HCT116 (cell line): ENCODE measurements around the gene MRM3.

ENCODE experiments used
- CBX3 ChIP-seq: IDR thresholded peaks from 2 replicates; pipeline ENCODE4 v1.6.1; 2012; ENCODE audit warnings: low read depth
- CEBPB ChIP-seq: IDR thresholded peaks from 2 replicates; pipeline ENCODE4 v1.6.1; 2012; ENCODE audit warnings: low read depth
- CTCF ChIP-seq, 3 experiments: fragments of 200-600 bp in 1 of 3; sonication (generic) in 1 of 3; IDR thresholded peaks in 2 of 3; conservative IDR thresholded peaks in 1 of 3; 2 replicates each; pipeline ENCODE4 v1.5.1; 2012 to 2017; ENCODE audit warnings: low read depth in 2 of 3, low read length in 2 of 3, antibody characterized with exemption in 1 of 3, borderline replicate concordance in 1 of 3, control low read depth in 1 of 3, mild to moderate bottlenecking in 1 of 3, mixed read lengths in 1 of 3, mixed run types in 1 of 3, moderate library complexity in 1 of 3; ENCODE audit not compliant: insufficient read depth in 1 of 3
- EZH2 ChIP-seq: fragments of 200-600 bp; sonication (generic); IDR thresholded peaks from 2 replicates; pipeline ENCODE4 v1.6.1; 2017; ENCODE audit warnings: antibody characterized with exemption, mixed run types
- EZH2phosphoT487 ChIP-seq: fragments of 200-600 bp; IDR thresholded peaks from 2 replicates; pipeline ENCODE4 v1.6.1; 2018; ENCODE audit warnings: antibody characterized with exemption, borderline replicate concordance
- FOSL1 ChIP-seq: IDR thresholded peaks from 2 replicates; pipeline ENCODE4 v1.6.1; 2012; ENCODE audit warnings: low read depth
- JUND ChIP-seq: IDR thresholded peaks from 2 replicates; pipeline ENCODE4 v1.6.1; 2012
- POLR2A ChIP-seq: IDR thresholded peaks from 2 replicates; pipeline ENCODE4 v1.7.0; 2011; ENCODE audit warnings: borderline replicate concordance; ENCODE audit not compliant: insufficient read depth, insufficient read length; ENCODE audit errors: extremely low read depth
- POLR2AphosphoS5 ChIP-seq: IDR thresholded peaks from 2 replicates; pipeline ENCODE4 v1.6.1; 2011; ENCODE audit warnings: mild to moderate bottlenecking, low read depth, low read length, moderate library complexity
- RAD21 ChIP-seq: IDR thresholded peaks from 2 replicates; pipeline ENCODE4 v1.6.1; 2012; ENCODE audit warnings: low read depth, mild to moderate bottlenecking
- SP1 ChIP-seq: IDR thresholded peaks from 2 replicates; pipeline ENCODE4 v1.6.1; 2012; ENCODE audit warnings: low read depth
- YY1 ChIP-seq: IDR thresholded peaks from 2 replicates; pipeline ENCODE4 v1.6.1; 2011; ENCODE audit warnings: low read length, low read depth, moderate library complexity, mild to moderate bottlenecking; ENCODE audit not compliant: insufficient replicate concordance; ENCODE audit errors: extremely low read depth
- ZNF274 ChIP-seq: fragments of 200-500 bp; sonication (Bioruptor generic); IDR thresholded peaks from 2 replicates; pipeline ENCODE4 v1.6.1; 2014; ENCODE audit warnings: mild to moderate bottlenecking, low read depth, low read length, inconsistent platforms
- TF ChIP-seq, protein P1 (sequence below): IDR thresholded peaks from 2 replicates; pipeline ENCODE4 v1.6.1; 2012; ENCODE audit warnings: low read depth

GRCh38 chr17:796609-797008, 14.5 kb downstream of the MRM3 start:
- TF ChIP-seq CBX3 (no peak), EZH2 (no peak), CTCF (IDR thresholded peaks at IDR 0.05 in 2 of 3, conservative IDR thresholded peaks at IDR 0.05 in 1 of 3; ENCODE audit: borderline replicate concordance in 1 of 3, insufficient read depth in 1 of 3, low read depth in 2 of 3, low read length in 2 of 3) (no peak), POLR2AphosphoS5 (no peak), ZNF274 (no peak), POLR2A (no peak), CEBPB (no peak), YY1 (no peak), EZH2phosphoT487 (no peak), RAD21 (no peak), FOSL1 (no peak), JUND (no peak), SP1 (no peak)
- TF ChIP-seq, protein P1, sequence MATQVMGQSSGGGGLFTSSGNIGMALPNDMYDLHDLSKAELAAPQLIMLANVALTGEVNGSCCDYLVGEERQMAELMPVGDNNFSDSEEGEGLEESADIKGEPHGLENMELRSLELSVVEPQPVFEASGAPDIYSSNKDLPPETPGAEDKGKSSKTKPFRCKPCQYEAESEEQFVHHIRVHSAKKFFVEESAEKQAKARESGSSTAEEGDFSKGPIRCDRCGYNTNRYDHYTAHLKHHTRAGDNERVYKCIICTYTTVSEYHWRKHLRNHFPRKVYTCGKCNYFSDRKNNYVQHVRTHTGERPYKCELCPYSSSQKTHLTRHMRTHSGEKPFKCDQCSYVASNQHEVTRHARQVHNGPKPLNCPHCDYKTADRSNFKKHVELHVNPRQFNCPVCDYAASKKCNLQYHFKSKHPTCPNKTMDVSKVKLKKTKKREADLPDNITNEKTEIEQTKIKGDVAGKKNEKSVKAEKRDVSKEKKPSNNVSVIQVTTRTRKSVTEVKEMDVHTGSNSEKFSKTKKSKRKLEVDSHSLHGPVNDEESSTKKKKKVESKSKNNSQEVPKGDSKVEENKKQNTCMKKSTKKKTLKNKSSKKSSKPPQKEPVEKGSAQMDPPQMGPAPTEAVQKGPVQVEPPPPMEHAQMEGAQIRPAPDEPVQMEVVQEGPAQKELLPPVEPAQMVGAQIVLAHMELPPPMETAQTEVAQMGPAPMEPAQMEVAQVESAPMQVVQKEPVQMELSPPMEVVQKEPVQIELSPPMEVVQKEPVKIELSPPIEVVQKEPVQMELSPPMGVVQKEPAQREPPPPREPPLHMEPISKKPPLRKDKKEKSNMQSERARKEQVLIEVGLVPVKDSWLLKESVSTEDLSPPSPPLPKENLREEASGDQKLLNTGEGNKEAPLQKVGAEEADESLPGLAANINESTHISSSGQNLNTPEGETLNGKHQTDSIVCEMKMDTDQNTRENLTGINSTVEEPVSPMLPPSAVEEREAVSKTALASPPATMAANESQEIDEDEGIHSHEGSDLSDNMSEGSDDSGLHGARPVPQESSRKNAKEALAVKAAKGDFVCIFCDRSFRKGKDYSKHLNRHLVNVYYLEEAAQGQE, result no peak
